ENCODE results near the gene ACVRL1.
A peak's percentile ranks its signal among the peaks of the same experiment; 100 is the strongest.

ACVRL1 gene

GRCh38 chr12:51962737-51963136 is 55.4 kb downstream of the ACVRL1 start:
- no peak for DNase-seq (ENCODE audit: low read depth in 3 of 3)

- DNase-seq (ENCODE audit: low read depth in 3 of 3), result no peak
These were observed 56.2 kb downstream of the ACVRL1 start for GRCh38 chr12:51963477-51963876.

GRCh38 chr12:51969643-51970042 is 62.3 kb downstream of the ACVRL1 start:
- no peak for DNase-seq (ENCODE audit: low read depth in 3 of 3)

GRCh38 chr12:51970904-51971646 is 63.8 kb downstream of the ACVRL1 start:
- peak in 1 of 3 experiments; percentile 37 for DNase-seq (ENCODE audit: low read depth in 3 of 3)

- no peak for DNase-seq (ENCODE audit: low read depth in 3 of 3)
These were observed 64.5 kb downstream of the ACVRL1 start for GRCh38 chr12:51971679-51972421.

- no peak for DNase-seq (ENCODE audit: low read depth in 3 of 3)
These were observed 65.1 kb downstream of the ACVRL1 start for GRCh38 chr12:51972422-51972812.

GRCh38 chr12:51972849-51973273 is 65.6 kb downstream of the ACVRL1 start:
- peak in 2 of 3 experiments; percentile 30 to 71 for DNase-seq (ENCODE audit: low read depth in 3 of 3)

Measured in stimulated activated CD4-positive, alpha-beta T cell treated with anti-CD3 and anti-CD28 coated beads, TNF-alpha, amount 100 ng/mL, for 24 hours (primary cell).